Neural cell (in vitro differentiated cells): ENCODE results near the gene GPRC5B.

Experiments
- CTCF ChIP-seq: fragments of 450-650 bp; IDR thresholded peaks from 2 replicates; pipeline ENCODE4 v1.5.1; 2014; ENCODE audit warnings: antibody characterized with exemption, mild to moderate bottlenecking, moderate library complexity; ENCODE audit not compliant: poor library complexity, severe bottlenecking
- EP300 ChIP-seq: fragments of 450-650 bp; conservative IDR thresholded peaks from 2 replicates; pipeline ENCODE4 v1.6.1; 2014; ENCODE audit warnings: antibody characterized with exemption, mild to moderate bottlenecking, moderate library complexity; ENCODE audit not compliant: poor library complexity, severe bottlenecking
- EZH2 ChIP-seq: fragments of 200-600, 300-800 bp; shearing (Covaris generic), sonication (generic); IDR thresholded peaks from 2 replicates; pipeline ENCODE4 v1.6.1; 2014; ENCODE audit warnings: antibody characterized with exemption, low read length, borderline replicate concordance, mild to moderate bottlenecking; ENCODE audit not compliant: insufficient read depth, poor library complexity, severe bottlenecking
- POLR2AphosphoS5 ChIP-seq: IDR thresholded peaks from 2 replicates; pipeline ENCODE4 v1.6.1; 2012
- RAD21 ChIP-seq: fragments of 450-650 bp; conservative IDR thresholded peaks from 2 replicates; pipeline ENCODE4 v1.6.1; 2014; ENCODE audit warnings: antibody characterized with exemption, mild to moderate bottlenecking, moderate library complexity
- SMC3 ChIP-seq: fragments of 450-650 bp; conservative IDR thresholded peaks from 2 replicates; pipeline ENCODE4 v1.6.1; 2014; ENCODE audit warnings: antibody characterized with exemption, mild to moderate bottlenecking, moderate library complexity; ENCODE audit not compliant: poor library complexity
- TAF1 ChIP-seq: IDR thresholded peaks from 2 replicates; pipeline ENCODE4 v1.6.1; 2012; ENCODE audit warnings: low read depth

GRCh38 chr16:19858340-19859018, 26.2 kb downstream of the GPRC5B start:
- no peak for TF ChIP-seq CTCF
- TF ChIP-seq EZH2 = no peak
- no peak for TF ChIP-seq EP300
- TF ChIP-seq POLR2AphosphoS5 = no peak
- no peak for TF ChIP-seq RAD21
- TF ChIP-seq SMC3 = no peak
- no peak for TF ChIP-seq TAF1
